Stimulated activated CD4-positive, alpha-beta T cell treated with anti-CD3 and anti-CD28 coated beads, TNF-alpha, amount 100 ng/mL, for 48 hours (primary cell): ENCODE measurements around the gene TRPC4.
"Not testable (repeated sequence)": the region's sequence is repeated elsewhere in the genome, so short reads cannot be mapped to it uniquely, and the experiment has no call there.

ENCODE experiments used
- DNase-seq, 3 donors: peaks; one replicate each; pipeline ENCODE4 v3.0.0-alpha.2; 2020; ENCODE audit warnings: low read depth in 3 of 3

Gene TRPC4

DNA sequence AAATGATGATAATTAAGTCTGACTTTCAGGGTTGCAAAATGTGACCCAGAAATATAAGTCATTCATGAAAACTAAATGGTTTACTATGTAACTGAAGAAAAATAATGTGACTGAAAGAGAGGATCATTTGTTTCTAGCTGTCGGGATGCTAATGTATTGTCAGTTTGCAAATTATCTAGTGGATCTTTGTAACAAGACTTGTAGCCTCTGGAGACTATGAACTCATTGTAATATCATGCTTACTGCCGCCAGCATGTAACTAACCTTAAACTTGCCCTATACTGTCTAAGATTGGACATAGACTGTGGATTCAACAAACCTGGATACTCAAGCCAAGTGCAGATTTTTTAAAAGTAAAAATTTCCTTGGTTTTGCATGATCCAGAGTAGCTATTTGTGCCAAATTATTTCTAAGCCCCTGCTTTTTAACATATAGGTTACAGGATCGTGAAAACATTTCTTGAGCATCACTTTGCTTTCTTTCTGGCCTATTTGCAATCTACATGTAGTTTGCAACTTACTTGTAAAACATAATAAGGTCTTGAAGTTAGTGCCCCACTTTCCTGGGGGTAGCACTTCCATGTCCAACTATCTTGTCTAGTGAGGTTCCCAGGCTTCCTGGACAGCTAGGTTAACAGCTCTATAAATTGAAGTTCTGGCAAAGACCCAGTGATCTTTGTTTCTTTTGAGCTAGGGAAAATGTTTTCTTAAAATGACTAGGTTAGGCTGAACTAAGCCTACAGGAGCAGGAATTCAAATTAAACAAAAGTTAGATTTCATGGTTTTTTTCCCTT lies 267.7 kb downstream of the TRPC4 start:
- no peak for DNase-seq

DNA sequence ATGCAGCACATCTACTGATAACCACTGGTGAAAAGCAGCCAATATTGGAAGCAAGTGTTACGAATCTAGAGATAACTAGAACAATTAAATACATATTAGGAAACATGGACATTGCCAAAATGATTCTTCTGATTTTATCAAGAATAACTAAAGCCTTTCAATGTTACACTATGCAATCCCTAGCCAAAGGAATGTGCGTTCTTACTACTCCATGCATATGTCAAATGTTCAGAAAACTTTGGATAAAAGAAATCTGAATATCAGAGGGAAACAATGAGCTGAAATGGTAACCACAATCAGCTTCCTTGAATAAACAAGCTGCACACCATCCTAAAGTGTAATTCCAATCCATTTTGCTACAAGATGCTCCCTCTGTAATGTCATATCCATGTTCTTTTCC lies 270.1 kb downstream of the TRPC4 start:
- no peak for DNase-seq

DNA sequence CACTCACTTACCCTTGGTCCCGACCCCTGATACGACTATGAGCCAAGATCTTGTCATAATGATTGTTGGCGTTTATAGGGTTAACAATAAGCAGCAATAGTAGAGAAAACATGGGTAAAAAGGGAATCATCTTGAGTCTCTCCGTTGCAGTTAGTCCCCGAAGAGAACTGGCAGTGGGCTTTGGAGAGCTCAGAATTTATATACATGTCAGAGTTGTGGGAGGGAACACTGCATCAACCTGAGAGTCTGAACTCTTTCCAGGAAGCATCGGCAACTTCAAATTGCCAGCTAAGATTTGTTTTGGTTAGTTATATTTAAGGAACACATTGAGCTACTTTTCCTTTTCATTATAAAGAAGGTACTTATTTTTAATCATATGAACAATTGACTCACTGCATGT lies 271.0 kb downstream of the TRPC4 start, which contains the start of gene POSTN:
Gene POSTN, minus strand, starts transcription at position 172 of the 400 bp plus-strand sequence. Its CDS starts 42 bp downstream, at position 130.
- DNase-seq, result no peak

DNA sequence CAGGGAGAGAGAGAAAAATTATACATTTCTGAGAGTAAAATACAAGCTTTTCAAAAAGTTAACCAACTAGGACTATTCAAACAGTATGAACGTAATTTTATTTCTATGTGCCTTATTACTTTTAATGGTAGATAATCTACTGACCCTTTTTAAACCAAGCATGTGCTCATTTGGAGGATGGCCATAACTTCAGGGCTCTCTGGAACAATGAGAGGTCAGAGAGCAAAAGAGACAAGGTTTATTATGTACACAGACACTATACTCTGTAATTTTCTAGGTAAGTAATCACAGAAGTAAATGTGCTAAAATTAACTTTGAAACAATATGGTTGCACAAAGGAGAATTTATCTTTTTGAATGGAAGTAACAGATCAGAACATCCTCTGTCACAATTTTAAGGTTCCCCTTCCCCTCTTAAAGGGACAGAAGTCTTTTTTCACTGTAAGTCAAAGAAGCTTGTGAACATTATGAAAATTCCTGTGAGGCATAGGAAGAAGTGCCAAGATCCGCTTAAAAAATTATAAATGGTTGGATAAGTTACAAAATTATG lies 272.0 kb downstream of the TRPC4 start:
- DNase-seq, result no peak

DNA sequence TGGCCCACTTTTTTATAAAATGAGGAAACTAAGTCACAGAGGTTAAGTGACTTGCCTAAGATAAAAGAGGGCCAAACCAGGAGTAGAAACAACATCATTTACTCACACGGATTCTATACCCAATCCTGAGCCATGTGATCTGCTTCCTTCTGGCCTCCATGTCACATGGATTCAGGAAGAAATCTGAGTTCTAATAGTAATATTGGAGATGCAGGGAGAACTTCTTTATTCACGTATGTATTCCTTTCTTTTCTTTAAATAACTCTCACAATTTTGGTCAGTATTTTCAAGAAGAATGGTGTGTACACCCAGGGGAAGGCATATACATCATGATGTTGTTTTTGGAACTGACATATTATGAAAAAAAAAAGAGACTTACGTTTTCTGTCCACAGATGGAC lies 272.8 kb downstream of the TRPC4 start:
- DNase-seq, result no peak

DNA sequence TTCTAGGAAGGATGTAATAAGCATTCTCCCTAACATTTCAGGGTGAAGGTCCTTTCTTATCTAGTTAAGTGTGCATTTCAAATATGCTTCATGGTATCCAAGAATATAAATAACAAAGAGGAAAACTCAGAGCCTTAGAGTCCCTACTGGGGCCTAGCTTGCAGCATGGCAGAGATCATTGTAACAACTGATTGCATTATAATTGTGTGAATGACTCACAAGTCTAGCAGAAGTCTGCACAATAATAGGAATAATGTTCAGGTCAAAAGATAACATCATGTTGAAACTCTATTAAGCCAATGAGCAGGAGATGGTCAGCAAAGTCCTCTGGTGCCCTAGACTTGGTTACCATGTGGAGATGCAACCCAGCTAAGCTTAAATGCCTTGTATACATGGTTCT lies 274.4 kb downstream of the TRPC4 start:
- DNase-seq, result no peak

DNA sequence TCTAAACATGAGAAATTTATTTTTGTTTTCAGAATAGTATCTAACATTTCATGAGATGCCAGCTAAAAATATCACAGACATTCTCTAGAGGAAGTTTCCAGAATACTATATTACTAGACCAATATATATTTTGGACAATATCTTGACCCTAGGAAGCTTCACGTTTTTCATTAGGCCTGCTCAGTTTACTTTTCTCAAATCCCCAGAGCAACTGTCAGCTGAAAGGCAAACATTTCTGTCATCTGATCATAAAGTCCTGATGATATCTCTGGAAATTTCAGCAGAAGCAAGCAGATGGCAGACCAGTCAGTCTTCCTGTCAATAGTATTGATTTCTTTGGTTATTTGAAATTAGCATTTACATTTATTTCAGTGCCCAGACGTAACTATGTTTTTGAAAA lies 275.0 kb downstream of the TRPC4 start:
- no peak for DNase-seq

DNA sequence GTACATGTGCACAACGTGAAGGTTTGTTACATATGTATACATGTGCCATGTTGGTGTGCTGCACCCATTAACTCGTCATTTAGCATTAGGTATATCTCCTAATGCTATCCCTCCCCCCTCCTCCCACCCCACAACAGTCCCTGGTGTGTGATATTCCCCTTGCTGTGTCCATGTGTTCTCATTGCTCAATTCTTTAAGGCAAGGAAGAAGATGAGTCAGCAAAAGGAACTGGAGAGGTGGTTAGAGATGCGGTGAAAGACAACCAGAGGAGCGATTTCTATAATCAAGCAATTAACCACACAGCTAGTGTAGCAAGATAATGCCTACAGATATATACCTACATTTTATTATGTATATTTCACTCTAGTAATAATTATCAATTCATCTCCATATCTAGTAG lies 280.2 kb downstream of the TRPC4 start:
- DNase-seq, result not testable (repeated sequence)

DNA sequence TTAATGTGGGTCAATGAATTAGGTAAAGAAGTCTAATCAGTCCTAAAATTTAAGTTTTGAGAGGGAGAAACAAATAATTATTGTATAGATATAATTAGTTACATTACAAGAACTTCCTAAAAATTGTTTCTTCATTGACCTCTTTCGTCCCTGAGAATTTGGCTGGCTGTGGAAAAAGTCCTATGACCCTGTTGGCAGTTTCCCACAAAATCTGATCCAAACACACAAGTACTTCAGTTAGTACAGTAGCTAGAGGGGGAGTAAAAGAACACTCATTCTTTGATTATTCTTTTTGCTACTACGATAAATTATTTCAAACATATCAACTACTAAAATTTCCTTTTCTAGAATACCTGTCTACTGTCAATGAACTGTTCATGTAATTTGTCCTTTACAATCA lies 282.3 kb downstream of the TRPC4 start:
- DNase-seq, result no peak
